Endothelial cell (in vitro differentiated cells): ENCODE data around the gene CTNNA3. TPM values are rescaled to one million over a fixed set of nuclear protein-coding genes. Genes with fewer than 3 reads are reported as not detected.

Source experiments
- DNase-seq: peaks from one replicate; pipeline ENCODE4 v3.0.0; 2021; ENCODE audit warnings: low spot score
- H3K27ac Mint-ChIP-seq: one replicate; pipeline ENCODE4 v1.8.0; 2021; ENCODE audit warnings: mixed read lengths, inconsistent platforms; ENCODE audit not compliant: unreplicated experiment
- H3K27me3 Mint-ChIP-seq: one replicate; pipeline ENCODE4 v1.8.0; 2021; ENCODE audit warnings: mild to moderate bottlenecking, moderate library complexity, mixed read lengths, inconsistent platforms; ENCODE audit not compliant: unreplicated experiment
- H3K36me3 Mint-ChIP-seq: one replicate; pipeline ENCODE4 v1.8.0; 2021; ENCODE audit warnings: mild to moderate bottlenecking, low read depth, mixed read lengths, inconsistent platforms; ENCODE audit not compliant: unreplicated experiment
- H3K4me1 Mint-ChIP-seq: one replicate; pipeline ENCODE4 v1.8.0; 2021; ENCODE audit warnings: mild to moderate bottlenecking, mixed read lengths, inconsistent platforms; ENCODE audit not compliant: unreplicated experiment
- H3K4me3 Mint-ChIP-seq: one replicate; pipeline ENCODE4 v1.8.0; 2021; ENCODE audit warnings: mild to moderate bottlenecking, mixed read lengths, inconsistent platforms; ENCODE audit not compliant: unreplicated experiment
- H3K9me3 Mint-ChIP-seq: one replicate; pipeline ENCODE4 v1.8.0; 2021; ENCODE audit warnings: mixed read lengths, inconsistent platforms; ENCODE audit not compliant: unreplicated experiment
- CTCF ChIP-seq: fragments of 200-600 bp; sonication (generic); IDR thresholded peaks from one replicate; pipeline ENCODE4 v1.5.0; 2021; ENCODE audit warnings: antibody characterized with exemption; ENCODE audit not compliant: unreplicated experiment
- total RNA-seq: library from RNA; stranded (reverse); fragmentation: NEBNext Ultra II Directional; extraction: Animal tissue kit (Norgen Biotek cat#: 25700); gene quantifications from one replicate; pipeline ENCODE4 v1.2.1, GENCODE V29; 2021; ENCODE audit not compliant: unreplicated experiment

Gene CTNNA3
- total RNA-seq, 1 donor from 2014 or later = 2.3 TPM

GRCh38 chr10:66041771-66042170, 1654.2 kb downstream of the CTNNA3 start:
- Mint-ChIP-seq H3K27me3 (no peaks in the 10 kb centered on the region), H3K4me1 (peaks cover 3% of the 10 kb centered on the region), H3K4me3 (no peak overlapping the region), H3K27ac (no peak overlapping the region), H3K36me3 (no peaks in the 10 kb centered on the region), H3K9me3 (no peaks in the 10 kb centered on the region)
- TF ChIP-seq CTCF = no peak
- DNase-seq = no peak

- no peaks in the 10 kb centered on the region for H3K27me3 Mint-ChIP-seq
- no peak for TF ChIP-seq CTCF
- no peak overlapping the region for H3K27ac Mint-ChIP-seq
- no peak overlapping the region for H3K4me3 Mint-ChIP-seq
- DNase-seq = no peak
- no peaks in the 10 kb centered on the region for H3K36me3 Mint-ChIP-seq
- H3K9me3 Mint-ChIP-seq = no peaks in the 10 kb centered on the region
- peaks cover 3% of the 10 kb centered on the region for H3K4me1 Mint-ChIP-seq
These were observed 1657.4 kb downstream of the CTNNA3 start for GRCh38 chr10:66038623-66039022.

- H3K27me3 Mint-ChIP-seq = no peaks in the 10 kb centered on the region
- H3K27ac Mint-ChIP-seq = no peak overlapping the region
- DNase-seq = no peak
- no peak overlapping the region for H3K4me3 Mint-ChIP-seq
- peaks cover 2% of the 10 kb centered on the region for H3K4me1 Mint-ChIP-seq
- TF ChIP-seq CTCF = no peak
- no peaks in the 10 kb centered on the region for H3K9me3 Mint-ChIP-seq
- H3K36me3 Mint-ChIP-seq = no peaks in the 10 kb centered on the region
These were observed 1669.7 kb downstream of the CTNNA3 start for GRCh38 chr10:66026321-66026720.

GRCh38 chr10:66025186-66025585, 1670.8 kb downstream of the CTNNA3 start:
- no peaks in the 10 kb centered on the region for H3K9me3 Mint-ChIP-seq
- H3K27me3 Mint-ChIP-seq = no peaks in the 10 kb centered on the region
- TF ChIP-seq CTCF = no peak
- DNase-seq = no peak
- peaks cover 2% of the 10 kb centered on the region for H3K4me1 Mint-ChIP-seq
- H3K27ac Mint-ChIP-seq = no peak overlapping the region
- H3K4me3 Mint-ChIP-seq = no peak overlapping the region
- H3K36me3 Mint-ChIP-seq = no peaks in the 10 kb centered on the region

- no peak for TF ChIP-seq CTCF
- no peak for DNase-seq
- Mint-ChIP-seq H3K4me3 (no peak overlapping the region), H3K27ac (no peak overlapping the region), H3K4me1 (peaks cover 2% of the 10 kb centered on the region), H3K27me3 (no peaks in the 10 kb centered on the region), H3K36me3 (no peaks in the 10 kb centered on the region), H3K9me3 (no peaks in the 10 kb centered on the region)
These were observed 1674.6 kb downstream of the CTNNA3 start for GRCh38 chr10:66021423-66021822.
